ENCODE results near the gene IL17RC. TPM values are rescaled to one million over a fixed set of nuclear protein-coding genes. Genes with fewer than 3 reads are reported as not detected.

IL17RC gene
- total and polyA plus RNA-seq, 2 donors (not counting 3 experiments of a cell fraction or from before 2014, with no cell fraction given): 18.7 to 19.9 TPM

DNA sequence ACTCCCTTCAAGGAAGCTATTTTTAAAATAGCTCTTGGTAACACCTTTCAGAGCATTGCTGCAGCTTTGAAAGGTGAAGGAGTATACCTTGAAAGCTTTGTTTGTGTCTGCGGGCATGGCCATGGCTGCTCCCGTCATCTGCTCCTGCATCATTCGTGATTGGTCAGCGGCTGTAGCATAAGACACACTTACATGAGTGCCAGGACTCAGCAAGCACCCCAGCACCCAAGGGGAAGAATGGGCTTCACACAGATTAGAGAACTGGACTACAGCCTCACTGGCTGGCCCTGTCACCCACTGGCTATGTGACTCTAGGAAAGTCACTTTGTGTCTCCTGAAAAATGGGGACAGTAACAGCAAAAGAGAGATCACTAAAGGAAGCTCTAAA, 52.7 kb downstream of the IL17RC start:
- intact Hi-C loops (cut with micrococcal nuclease) (no loop called here), dilution Hi-C loops (cut with MboI; ENCODE audit: extremely low pct_ligation_motif_present, low sequenced_read_pairs) (no loop called here)
- Histone ChIP-seq H3K9ac (replicated peaks; ENCODE audit: extremely low read depth, insufficient read depth, low read length) (no peak overlapping the region), H3K36me3 (ENCODE audit: control insufficient read depth in 2 of 2, extremely low read depth in 1 of 2, insufficient read depth in 2 of 2, low read length in 2 of 2) (peaks cover 18% of the 10 kb centered on the region in 2 experiments), H3K79me2 (ENCODE audit: control insufficient read depth, insufficient read depth, low read length) (no peaks in the 10 kb centered on the region), H2AFZ (ENCODE audit: low read depth, low read length) (no peak overlapping the region), H3K27ac (ENCODE audit: insufficient read depth, low read depth, low read length) (no peak overlapping the region), H3K9me3 (replicated peaks; ENCODE audit: control insufficient read depth, insufficient read depth, low read length) (no peaks in the 10 kb centered on the region), H3K4me3 (replicated peaks in 1 of 3; ENCODE audit: insufficient read depth in 1 of 3, low read depth in 1 of 3, low read length in 3 of 3) (no peak overlapping the region), H4K20me1 (replicated peaks; ENCODE audit: control insufficient read depth, extremely low read depth, insufficient read depth, low read length) (no peaks in the 10 kb centered on the region), H3K9me1 (replicated peaks; ENCODE audit: control insufficient read depth, extremely low read depth, insufficient read depth, low read length) (no peaks in the 10 kb centered on the region), H3K27me3 (ENCODE audit: control insufficient read depth in 2 of 2, insufficient read depth in 2 of 2, low read length in 2 of 2) (no peaks in the 10 kb centered on the region), H3K4me2 (ENCODE audit: insufficient read depth, low read length) (no peak overlapping the region), H3K4me1 (ENCODE audit: control insufficient read depth, extremely low read depth, insufficient read depth, low read length) (peaks cover 16% of the 10 kb centered on the region)
- BruUV-seq (replicated peaks): no TSS peak
- CTCF ChIA-PET: no interaction called here
- TF ChIP-seq EZH2 (IDR thresholded peaks at IDR 0.05; ENCODE audit: borderline replicate concordance, low read depth, low read length, severe bottlenecking) (no peak), JUN (IDR thresholded peaks at IDR 0.05; ENCODE audit: borderline replicate concordance, insufficient read depth, insufficient read length, low read depth) (no peak), MYC (IDR thresholded peaks at IDR 0.05; ENCODE audit: low read depth, low read length) (no peak)
- DNase-seq (ENCODE audit: low read depth, low spot score) (no peak), FAIRE-seq (no peak)
- POLR2A ChIA-PET: no interaction called here

DNA sequence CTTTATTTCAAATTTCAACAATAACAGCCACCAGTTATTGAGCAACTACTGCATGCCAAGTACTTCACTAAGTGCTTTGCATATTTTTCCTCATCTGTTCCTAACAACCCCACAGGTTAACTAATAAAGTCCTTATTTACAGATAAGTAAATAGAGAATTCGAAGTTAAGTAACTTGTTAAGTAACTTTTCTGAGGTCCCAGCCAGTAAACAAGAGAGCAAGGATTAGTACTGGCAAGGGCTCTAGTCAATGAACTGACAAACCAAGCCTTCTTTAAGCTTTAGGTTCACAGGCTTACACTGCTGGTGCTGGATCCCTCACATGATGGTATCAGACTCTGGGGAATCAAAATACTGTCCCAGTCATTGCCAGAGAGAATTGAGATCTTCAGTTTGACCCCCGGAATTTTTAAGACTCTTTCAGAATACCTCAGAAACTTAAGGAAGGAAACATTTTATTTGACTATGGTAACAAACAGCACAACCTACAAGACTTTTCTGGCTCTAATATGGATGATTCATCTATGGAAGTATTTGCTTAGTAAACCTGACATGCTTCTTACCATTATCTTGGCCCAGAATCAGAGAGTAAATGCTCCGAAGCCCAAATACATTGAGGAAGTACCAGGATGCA, 53.2 kb downstream of the IL17RC start:
- FAIRE-seq (peak; percentile 86), DNase-seq (ENCODE audit: low read depth, low spot score) (peak; percentile 43)
- ChIA-PET CTCF (interaction anchor here (1.1 kb wide), 1 partner anchor 37 kb away, joined by 3 read pairs; the partner anchor contains the start of gene CRELD1), POLR2A (no interaction called here)
- Histone ChIP-seq H3K9me3 (replicated peaks; ENCODE audit: control insufficient read depth, insufficient read depth, low read length) (no peaks in the 10 kb centered on the region), H3K27ac (ENCODE audit: insufficient read depth, low read depth, low read length) (no peak overlapping the region), H3K79me2 (ENCODE audit: control insufficient read depth, insufficient read depth, low read length) (no peaks in the 10 kb centered on the region), H2AFZ (ENCODE audit: low read depth, low read length) (no peak overlapping the region), H3K4me3 (replicated peaks in 1 of 3; ENCODE audit: insufficient read depth in 1 of 3, low read depth in 1 of 3, low read length in 3 of 3) (no peak overlapping the region), H3K9ac (replicated peaks; ENCODE audit: extremely low read depth, insufficient read depth, low read length) (no peak overlapping the region), H4K20me1 (replicated peaks; ENCODE audit: control insufficient read depth, extremely low read depth, insufficient read depth, low read length) (no peaks in the 10 kb centered on the region), H3K9me1 (replicated peaks; ENCODE audit: control insufficient read depth, extremely low read depth, insufficient read depth, low read length) (no peaks in the 10 kb centered on the region), H3K27me3 (ENCODE audit: control insufficient read depth in 2 of 2, insufficient read depth in 2 of 2, low read length in 2 of 2) (no peaks in the 10 kb centered on the region), H3K4me1 (ENCODE audit: control insufficient read depth, extremely low read depth, insufficient read depth, low read length) (peaks cover 16% of the 10 kb centered on the region), H3K4me2 (ENCODE audit: insufficient read depth, low read length) (peak overlapping the region; percentile 36), H3K36me3 (ENCODE audit: control insufficient read depth in 2 of 2, extremely low read depth in 1 of 2, insufficient read depth in 2 of 2, low read length in 2 of 2) (peaks cover 18 to 19% of the 10 kb centered on the region in 2 experiments)
- intact Hi-C loops (cut with micrococcal nuclease): no loop called here
- dilution Hi-C loops (cut with MboI; ENCODE audit: extremely low pct_ligation_motif_present, low sequenced_read_pairs): no loop called here
- BruUV-seq (replicated peaks): no TSS peak
- TF ChIP-seq, protein P1, sequence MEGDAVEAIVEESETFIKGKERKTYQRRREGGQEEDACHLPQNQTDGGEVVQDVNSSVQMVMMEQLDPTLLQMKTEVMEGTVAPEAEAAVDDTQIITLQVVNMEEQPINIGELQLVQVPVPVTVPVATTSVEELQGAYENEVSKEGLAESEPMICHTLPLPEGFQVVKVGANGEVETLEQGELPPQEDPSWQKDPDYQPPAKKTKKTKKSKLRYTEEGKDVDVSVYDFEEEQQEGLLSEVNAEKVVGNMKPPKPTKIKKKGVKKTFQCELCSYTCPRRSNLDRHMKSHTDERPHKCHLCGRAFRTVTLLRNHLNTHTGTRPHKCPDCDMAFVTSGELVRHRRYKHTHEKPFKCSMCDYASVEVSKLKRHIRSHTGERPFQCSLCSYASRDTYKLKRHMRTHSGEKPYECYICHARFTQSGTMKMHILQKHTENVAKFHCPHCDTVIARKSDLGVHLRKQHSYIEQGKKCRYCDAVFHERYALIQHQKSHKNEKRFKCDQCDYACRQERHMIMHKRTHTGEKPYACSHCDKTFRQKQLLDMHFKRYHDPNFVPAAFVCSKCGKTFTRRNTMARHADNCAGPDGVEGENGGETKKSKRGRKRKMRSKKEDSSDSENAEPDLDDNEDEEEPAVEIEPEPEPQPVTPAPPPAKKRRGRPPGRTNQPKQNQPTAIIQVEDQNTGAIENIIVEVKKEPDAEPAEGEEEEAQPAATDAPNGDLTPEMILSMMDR (IDR thresholded peaks at IDR 0.05; ENCODE audit: extremely low read depth in 1 of 2, insufficient read depth in 1 of 2, low read depth in 1 of 2, low read length in 2 of 2): no peak
- TF ChIP-seq FOS (IDR thresholded peaks at IDR 0.05; ENCODE audit: borderline replicate concordance, insufficient read depth, low read length) (peak; percentile 45), GATA2 (IDR thresholded peaks at IDR 0.05; ENCODE audit: insufficient read depth, insufficient read length, low read depth, low read length) (peak; percentile 71), POLR2A (IDR thresholded peaks at IDR 0.05; ENCODE audit: low read depth, low read length) (no peak)

Measured in endothelial cell of umbilical vein (primary cell).